Mammary epithelial cell (primary cell): Measurements from ENCODE around the gene ARFGAP2.

Source experiments
- EZH2 ChIP-seq: IDR thresholded peaks from 2 replicates; pipeline ENCODE4 v1.6.1; 2012; ENCODE audit warnings: low read length, inconsistent platforms, borderline replicate concordance
- TF ChIP-seq, protein P1 (sequence below), 2 donors: IDR thresholded peaks in 1 of 2; conservative IDR thresholded peaks in 1 of 2; 2 replicates each; pipeline ENCODE4 v1.5.1; 2011 to 2012; ENCODE audit warnings: inconsistent platforms in 2 of 2, low read length in 2 of 2, mild to moderate bottlenecking in 2 of 2, control low read depth in 1 of 2, low read depth in 1 of 2; ENCODE audit not compliant: insufficient read depth in 1 of 2; ENCODE audit errors: extremely low read depth in 1 of 2

DNA sequence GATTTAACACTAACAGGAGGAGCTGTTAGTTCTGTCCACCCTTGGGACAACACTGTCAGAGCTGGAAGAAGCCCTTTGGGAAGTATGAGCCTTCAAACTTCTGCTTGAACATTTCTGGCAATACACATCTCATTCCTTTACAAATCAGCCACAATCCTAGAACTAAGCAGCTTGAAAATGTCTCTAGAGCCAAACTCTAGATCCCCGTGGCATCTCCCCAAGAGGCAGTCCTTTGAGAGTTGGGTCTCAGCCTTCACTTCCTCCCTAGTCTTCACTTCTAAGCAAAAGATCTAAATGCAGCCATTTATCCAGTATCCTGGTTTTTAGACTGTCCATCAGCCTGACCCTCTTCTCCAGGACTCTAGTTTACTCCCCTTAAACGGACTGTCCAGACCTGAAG, 26.9 kb downstream of the ARFGAP2 start:
- TF ChIP-seq, protein P1, sequence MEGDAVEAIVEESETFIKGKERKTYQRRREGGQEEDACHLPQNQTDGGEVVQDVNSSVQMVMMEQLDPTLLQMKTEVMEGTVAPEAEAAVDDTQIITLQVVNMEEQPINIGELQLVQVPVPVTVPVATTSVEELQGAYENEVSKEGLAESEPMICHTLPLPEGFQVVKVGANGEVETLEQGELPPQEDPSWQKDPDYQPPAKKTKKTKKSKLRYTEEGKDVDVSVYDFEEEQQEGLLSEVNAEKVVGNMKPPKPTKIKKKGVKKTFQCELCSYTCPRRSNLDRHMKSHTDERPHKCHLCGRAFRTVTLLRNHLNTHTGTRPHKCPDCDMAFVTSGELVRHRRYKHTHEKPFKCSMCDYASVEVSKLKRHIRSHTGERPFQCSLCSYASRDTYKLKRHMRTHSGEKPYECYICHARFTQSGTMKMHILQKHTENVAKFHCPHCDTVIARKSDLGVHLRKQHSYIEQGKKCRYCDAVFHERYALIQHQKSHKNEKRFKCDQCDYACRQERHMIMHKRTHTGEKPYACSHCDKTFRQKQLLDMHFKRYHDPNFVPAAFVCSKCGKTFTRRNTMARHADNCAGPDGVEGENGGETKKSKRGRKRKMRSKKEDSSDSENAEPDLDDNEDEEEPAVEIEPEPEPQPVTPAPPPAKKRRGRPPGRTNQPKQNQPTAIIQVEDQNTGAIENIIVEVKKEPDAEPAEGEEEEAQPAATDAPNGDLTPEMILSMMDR (conservative IDR thresholded peaks at IDR 0.05 in 1 of 2, IDR thresholded peaks at IDR 0.05 in 1 of 2; ENCODE audit: extremely low read depth in 1 of 2, insufficient read depth in 1 of 2, low read depth in 1 of 2, low read length in 2 of 2), result no peak
- TF ChIP-seq EZH2, result no peak
